OCI-LY3 (cell line): Measurements from ENCODE around the gene BMAL1.

Experiments used
- H2AFZ ChIP-seq: fragments of 200-600, 300-600 bp; shearing (Covaris generic); 2 replicates; pipeline ENCODE4 v1.6.0; 2014; ENCODE audit warnings: antibody characterized with exemption, low read depth, low read length
- H3K27ac ChIP-seq: fragments of 200-600, 300-600 bp; sonication (generic); 2 replicates; pipeline ENCODE4 v1.5.1; 2014; ENCODE audit warnings: mild to moderate bottlenecking, low read length, moderate library complexity, mixed read lengths
- H3K27me3 ChIP-seq: fragments of 200-600, 300-600 bp; sonication (generic); 2 replicates; pipeline ENCODE4 v1.6.1; 2014; ENCODE audit warnings: low read depth, low read length, mixed read lengths
- H3K36me3 ChIP-seq: fragments of 200-600, 300-600 bp; sonication (generic); replicated peaks from 2 replicates; pipeline ENCODE3; 2014; ENCODE audit warnings: low read depth, low read length, mixed read lengths
- H3K4me1 ChIP-seq: fragments of 300-600, 200-600 bp; sonication (generic); 2 replicates; pipeline ENCODE4 v1.6.1; 2014; ENCODE audit warnings: low read length, mixed read lengths
- H3K4me2 ChIP-seq: fragments of 200-600, 300-600 bp; sonication (generic); 2 replicates; pipeline ENCODE4 v1.6.1; 2014; ENCODE audit warnings: low read length, mixed read lengths
- H3K4me3 ChIP-seq: fragments of 300-600, 200-600 bp; sonication (generic); 2 replicates; pipeline ENCODE4 v1.5.1; 2014; ENCODE audit warnings: antibody characterized with exemption, mild to moderate bottlenecking, low read length, moderate library complexity
- H3K79me2 ChIP-seq: fragments of 300-600, 200-600 bp; shearing (Covaris generic); 2 replicates; pipeline ENCODE4 v1.6.1; 2014; ENCODE audit warnings: mild to moderate bottlenecking, low read length, mixed read lengths
- H3K9ac ChIP-seq: fragments of 300-600, 200-600 bp; shearing (Covaris generic); 2 replicates; pipeline ENCODE4 v1.6.0; 2014; ENCODE audit warnings: mild to moderate bottlenecking, low read length, moderate library complexity
- H3K9me3 ChIP-seq: fragments of 200-600, 300-600 bp; shearing (Covaris generic); 2 replicates; pipeline ENCODE4 v1.6.1; 2014; ENCODE audit warnings: low read length, mixed read lengths; ENCODE audit not compliant: insufficient read depth
- H4K20me1 ChIP-seq: fragments of 200-600, 300-600 bp; sonication (generic); 2 replicates; pipeline ENCODE4 v1.6.1; 2016; ENCODE audit warnings: low read length, mixed read lengths; ENCODE audit not compliant: insufficient read depth
- EZH2phosphoT487 ChIP-seq: fragments of 200-600 bp; shearing (Covaris generic); IDR thresholded peaks from 2 replicates; pipeline ENCODE4 v1.6.1; 2018; ENCODE audit warnings: antibody characterized with exemption, mixed run types, low read depth
- TF ChIP-seq, protein P1 (sequence below): fragments of 200-600, 300-600 bp; sonication (generic); IDR thresholded peaks from 2 replicates; pipeline ENCODE4 v1.5.1; 2014; ENCODE audit warnings: antibody characterized with exemption, low read length, low read depth

BMAL1 gene

GRCh38 chr11:13332124-13332523 is 54.5 kb downstream of the BMAL1 start:
- H2AFZ ChIP-seq, result no peak overlapping the region
- no peaks in the 10 kb centered on the region for H3K27me3 ChIP-seq
- H3K4me2 ChIP-seq, result no peak overlapping the region
- no peaks in the 10 kb centered on the region for H3K4me1 ChIP-seq
- no peaks in the 10 kb centered on the region for H3K79me2 ChIP-seq
- H3K36me3 ChIP-seq, result no peaks in the 10 kb centered on the region
- no peak for TF ChIP-seq EZH2phosphoT487
- TF ChIP-seq, protein P1, sequence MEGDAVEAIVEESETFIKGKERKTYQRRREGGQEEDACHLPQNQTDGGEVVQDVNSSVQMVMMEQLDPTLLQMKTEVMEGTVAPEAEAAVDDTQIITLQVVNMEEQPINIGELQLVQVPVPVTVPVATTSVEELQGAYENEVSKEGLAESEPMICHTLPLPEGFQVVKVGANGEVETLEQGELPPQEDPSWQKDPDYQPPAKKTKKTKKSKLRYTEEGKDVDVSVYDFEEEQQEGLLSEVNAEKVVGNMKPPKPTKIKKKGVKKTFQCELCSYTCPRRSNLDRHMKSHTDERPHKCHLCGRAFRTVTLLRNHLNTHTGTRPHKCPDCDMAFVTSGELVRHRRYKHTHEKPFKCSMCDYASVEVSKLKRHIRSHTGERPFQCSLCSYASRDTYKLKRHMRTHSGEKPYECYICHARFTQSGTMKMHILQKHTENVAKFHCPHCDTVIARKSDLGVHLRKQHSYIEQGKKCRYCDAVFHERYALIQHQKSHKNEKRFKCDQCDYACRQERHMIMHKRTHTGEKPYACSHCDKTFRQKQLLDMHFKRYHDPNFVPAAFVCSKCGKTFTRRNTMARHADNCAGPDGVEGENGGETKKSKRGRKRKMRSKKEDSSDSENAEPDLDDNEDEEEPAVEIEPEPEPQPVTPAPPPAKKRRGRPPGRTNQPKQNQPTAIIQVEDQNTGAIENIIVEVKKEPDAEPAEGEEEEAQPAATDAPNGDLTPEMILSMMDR, result no peak
- no peak overlapping the region for H3K4me3 ChIP-seq
- no peaks in the 10 kb centered on the region for H4K20me1 ChIP-seq
- H3K9ac ChIP-seq, result no peak overlapping the region
- H3K9me3 ChIP-seq, result no peaks in the 10 kb centered on the region
- no peak overlapping the region for H3K27ac ChIP-seq

GRCh38 chr11:13333456-13333957 is 55.9 kb downstream of the BMAL1 start:
- Histone ChIP-seq H2AFZ (no peak overlapping the region), H3K79me2 (no peaks in the 10 kb centered on the region), H3K4me1 (peaks cover 10% of the 10 kb centered on the region), H3K27me3 (no peaks in the 10 kb centered on the region), H3K27ac (no peak overlapping the region), H3K4me2 (no peak overlapping the region), H3K36me3 (no peaks in the 10 kb centered on the region), H3K9me3 (no peaks in the 10 kb centered on the region), H3K9ac (no peak overlapping the region), H3K4me3 (no peak overlapping the region), H4K20me1 (no peaks in the 10 kb centered on the region)
- TF ChIP-seq, protein P1, result no peak
- TF ChIP-seq EZH2phosphoT487, result no peak

GRCh38 chr11:13334034-13334786 is 56.6 kb downstream of the BMAL1 start:
- H3K4me3 ChIP-seq, result no peak overlapping the region
- H4K20me1 ChIP-seq, result no peaks in the 10 kb centered on the region
- no peaks in the 10 kb centered on the region for H3K27me3 ChIP-seq
- H3K36me3 ChIP-seq, result no peaks in the 10 kb centered on the region
- H3K4me2 ChIP-seq, result no peak overlapping the region
- H3K9me3 ChIP-seq, result no peaks in the 10 kb centered on the region
- H3K9ac ChIP-seq, result no peak overlapping the region
- TF ChIP-seq, protein P1, result no peak
- TF ChIP-seq EZH2phosphoT487, result no peak
- H3K79me2 ChIP-seq, result no peaks in the 10 kb centered on the region
- no peak overlapping the region for H2AFZ ChIP-seq
- H3K27ac ChIP-seq, result no peak overlapping the region
- peaks cover 10% of the 10 kb centered on the region for H3K4me1 ChIP-seq

GRCh38 chr11:13335319-13335718 is 57.7 kb downstream of the BMAL1 start:
- TF ChIP-seq, protein P1, result peak; percentile 78
- no peak for TF ChIP-seq EZH2phosphoT487
- H3K27ac ChIP-seq, result no peak overlapping the region

More at GRCh38 chr11:13335319-13335718, 57.7 kb downstream of the BMAL1 start:
- Histone ChIP-seq H3K27me3 (no peaks in the 10 kb centered on the region), H3K9ac (no peak overlapping the region), H3K9me3 (no peaks in the 10 kb centered on the region), H3K36me3 (no peaks in the 10 kb centered on the region), H3K4me3 (no peak overlapping the region), H3K4me2 (no peak overlapping the region), H3K4me1 (peaks cover 10% of the 10 kb centered on the region), H3K79me2 (no peaks in the 10 kb centered on the region), H4K20me1 (no peaks in the 10 kb centered on the region), H2AFZ (no peak overlapping the region)
